ENCODE data around the gene CFAP300. TPM values are rescaled to one million over a fixed set of nuclear protein-coding genes. Genes with fewer than 3 reads are reported as not detected.

Gene CFAP300
- total and polyA plus RNA-seq, 2 donors from 2014 or later = 4.3 to 8.2 TPM

GRCh38 chr11:102005306-102005705, 41.9 kb upstream of the CFAP300 start:
- no peaks in the 10 kb centered on the region for H3K36me3 ChIP-seq (ENCODE audit: control insufficient read depth in 2 of 3, insufficient read depth in 3 of 3, low read length in 3 of 3)
- no peak overlapping the region for H3K27ac ChIP-seq (ENCODE audit: low read depth in 2 of 2, low read length in 2 of 2)
- no peaks in the 10 kb centered on the region for H3K27me3 ChIP-seq (ENCODE audit: control insufficient read depth, insufficient read depth, low read length)
- FAIRE-seq (no peak), DNase-seq (no peak)
- no peak for TF ChIP-seq CTCF (IDR thresholded peaks at IDR 0.05; ENCODE audit: borderline replicate concordance, extremely low read depth, insufficient read depth)
- no peak overlapping the region for H3K4me3 ChIP-seq (ENCODE audit: low read length in 3 of 3)
- intact Hi-C loops (cut with DNase I) = loop anchor here (10.0 kb wide), 1 partner anchor 141 kb away; no protein-coding TSS in a partner anchor
- H3K4me1 ChIP-seq (ENCODE audit: control insufficient read depth in 2 of 3, insufficient read depth in 2 of 3, low read depth in 1 of 3, low read length in 3 of 3) = peaks cover 0 to 4% (median 0%) of the 10 kb centered on the region in 3 donors
- H3K9ac ChIP-seq (ENCODE audit: low read length in 3 of 3) = no peak overlapping the region
- no peaks in the 10 kb centered on the region for H3K9me3 ChIP-seq (ENCODE audit: control insufficient read depth in 2 of 3, insufficient read depth in 1 of 3, low read length in 3 of 3)

- TF ChIP-seq CTCF (IDR thresholded peaks at IDR 0.05; ENCODE audit: borderline replicate concordance, extremely low read depth, insufficient read depth) = no peak
- Histone ChIP-seq H3K9ac (ENCODE audit: low read length in 3 of 3) (no peak overlapping the region), H3K9me3 (ENCODE audit: control insufficient read depth in 2 of 3, insufficient read depth in 1 of 3, low read length in 3 of 3) (no peaks in the 10 kb centered on the region), H3K4me3 (ENCODE audit: low read length in 3 of 3) (no peak overlapping the region), H3K27me3 (ENCODE audit: control insufficient read depth, insufficient read depth, low read length) (no peaks in the 10 kb centered on the region), H3K36me3 (ENCODE audit: control insufficient read depth in 2 of 3, insufficient read depth in 3 of 3, low read length in 3 of 3) (no peaks in the 10 kb centered on the region), H3K4me1 (ENCODE audit: control insufficient read depth in 2 of 3, insufficient read depth in 2 of 3, low read depth in 1 of 3, low read length in 3 of 3) (peaks cover 0 to 4% (median 0%) of the 10 kb centered on the region in 3 donors), H3K27ac (ENCODE audit: low read depth in 2 of 2, low read length in 2 of 2) (no peak overlapping the region)
- intact Hi-C loops (cut with DNase I) = loop anchor here (10.0 kb wide), 1 partner anchor 142 kb away; no protein-coding TSS in a partner anchor
- FAIRE-seq (no peak), DNase-seq (no peak)
Observed at GRCh38 chr11:102006835-102007566, 40.2 kb upstream of the CFAP300 start.

- Histone ChIP-seq H3K27me3 (ENCODE audit: control insufficient read depth, insufficient read depth, low read length) (no peaks in the 10 kb centered on the region), H3K27ac (ENCODE audit: low read depth in 2 of 2, low read length in 2 of 2) (no peak overlapping the region), H3K4me3 (ENCODE audit: low read length in 3 of 3) (no peak overlapping the region), H3K9me3 (ENCODE audit: control insufficient read depth in 2 of 3, insufficient read depth in 1 of 3, low read length in 3 of 3) (no peaks in the 10 kb centered on the region), H3K36me3 (ENCODE audit: control insufficient read depth in 2 of 3, insufficient read depth in 3 of 3, low read length in 3 of 3) (no peaks in the 10 kb centered on the region), H3K9ac (ENCODE audit: low read length in 3 of 3) (no peak overlapping the region), H3K4me1 (ENCODE audit: control insufficient read depth in 2 of 3, insufficient read depth in 2 of 3, low read depth in 1 of 3, low read length in 3 of 3) (peaks cover 0 to 4% (median 0%) of the 10 kb centered on the region in 3 donors)
- DNase-seq = peak in 3 of 5 donors; percentile 22 to 75 (median 66)
- intact Hi-C loops (cut with DNase I) = loop anchor here (10.0 kb wide), 1 partner anchor 143 kb away; no protein-coding TSS in a partner anchor
- FAIRE-seq = peak; percentile 99
- peak; percentile 46 for TF ChIP-seq CTCF (IDR thresholded peaks at IDR 0.05; ENCODE audit: borderline replicate concordance, extremely low read depth, insufficient read depth)
Observed at GRCh38 chr11:102007567-102008437, 39.4 kb upstream of the CFAP300 start.

All from kidney (tissue), 14 donors.